Myocyte (in vitro differentiated cells): ENCODE data around the gene ADGRD1. TPM values are rescaled to one million over a fixed set of nuclear protein-coding genes. Genes with fewer than 3 reads are reported as not detected.
"Not testable (repeated sequence)": the region's sequence is repeated elsewhere in the genome, so short reads cannot be mapped to it uniquely, and the experiment has no call there.

ENCODE experiments used
- DNase-seq: peaks from one replicate; pipeline ENCODE4 v3.0.0-alpha.2; 2012; ENCODE audit warnings: low read depth
- total RNA-seq: library from RNA; depleted of rRNA; stranded (reverse); fragments of >200 nt; gene quantifications from 2 replicates; pipeline ENCODE4 v1.2.3, GENCODE V29; 2014

ADGRD1 gene
- total RNA-seq, 1 donor from 2014 or later, result 0.32 TPM

GRCh38 chr12:130937063-130937462, 16.6 kb upstream of the ADGRD1 start:
- no peak for DNase-seq

- DNase-seq, result not testable (repeated sequence)
Observed at GRCh38 chr12:130937546-130937945, 16.2 kb upstream of the ADGRD1 start.

- no peak for DNase-seq
Observed at GRCh38 chr12:130938186-130938585, 15.5 kb upstream of the ADGRD1 start.

- DNase-seq, result no peak
Observed at GRCh38 chr12:130944878-130945277, 8.8 kb upstream of the ADGRD1 start.

GRCh38 chr12:130945786-130946492, 7.8 kb upstream of the ADGRD1 start:
- DNase-seq, result no peak

GRCh38 chr12:130947028-130947613, 6.6 kb upstream of the ADGRD1 start:
- no peak for DNase-seq

- no peak for DNase-seq
Observed at GRCh38 chr12:130948136-130948535, 5.6 kb upstream of the ADGRD1 start.

GRCh38 chr12:130948751-130949150, 5.0 kb upstream of the ADGRD1 start:
- no peak for DNase-seq

DNA sequence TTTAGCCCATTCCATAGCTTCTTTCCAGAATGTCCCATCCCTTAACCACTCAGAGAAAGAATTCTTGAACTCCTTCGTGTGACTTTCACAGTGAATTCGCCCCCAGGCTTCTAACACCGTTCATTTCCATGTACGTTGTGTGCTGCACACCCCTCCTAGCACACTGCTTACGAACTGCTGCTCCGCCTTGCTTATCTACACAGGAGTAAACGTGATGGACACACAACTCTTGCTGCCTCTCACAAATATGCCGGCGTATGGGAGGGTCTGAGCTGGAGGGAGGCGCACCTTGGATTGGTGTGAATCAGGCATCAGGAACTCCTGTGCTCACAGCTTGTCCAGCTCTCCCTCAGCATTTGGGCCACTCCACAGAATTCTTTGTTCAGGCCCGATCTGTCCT, 3.9 kb upstream of the ADGRD1 start:
- DNase-seq, result no peak

DNA sequence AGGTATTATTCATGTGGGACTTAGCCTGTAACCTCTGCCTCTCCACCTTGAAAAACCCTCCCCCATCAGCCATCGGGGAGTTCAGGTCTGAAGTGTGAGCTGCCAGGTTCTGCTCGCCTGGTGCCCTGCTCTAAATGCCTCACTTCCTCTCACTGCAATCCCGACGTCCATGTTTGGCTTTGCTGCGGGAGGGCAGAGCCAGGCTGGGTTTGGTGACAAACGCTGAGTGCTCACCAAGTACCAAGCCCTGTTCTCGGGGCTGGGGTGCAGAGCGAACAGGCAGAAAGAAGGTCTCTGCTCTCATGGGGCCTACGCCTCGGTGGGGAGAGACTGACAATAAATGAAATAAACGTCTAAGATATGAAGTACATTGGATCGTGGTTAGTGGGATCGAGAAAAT, 2.1 kb upstream of the ADGRD1 start:
- DNase-seq, result no peak

DNA sequence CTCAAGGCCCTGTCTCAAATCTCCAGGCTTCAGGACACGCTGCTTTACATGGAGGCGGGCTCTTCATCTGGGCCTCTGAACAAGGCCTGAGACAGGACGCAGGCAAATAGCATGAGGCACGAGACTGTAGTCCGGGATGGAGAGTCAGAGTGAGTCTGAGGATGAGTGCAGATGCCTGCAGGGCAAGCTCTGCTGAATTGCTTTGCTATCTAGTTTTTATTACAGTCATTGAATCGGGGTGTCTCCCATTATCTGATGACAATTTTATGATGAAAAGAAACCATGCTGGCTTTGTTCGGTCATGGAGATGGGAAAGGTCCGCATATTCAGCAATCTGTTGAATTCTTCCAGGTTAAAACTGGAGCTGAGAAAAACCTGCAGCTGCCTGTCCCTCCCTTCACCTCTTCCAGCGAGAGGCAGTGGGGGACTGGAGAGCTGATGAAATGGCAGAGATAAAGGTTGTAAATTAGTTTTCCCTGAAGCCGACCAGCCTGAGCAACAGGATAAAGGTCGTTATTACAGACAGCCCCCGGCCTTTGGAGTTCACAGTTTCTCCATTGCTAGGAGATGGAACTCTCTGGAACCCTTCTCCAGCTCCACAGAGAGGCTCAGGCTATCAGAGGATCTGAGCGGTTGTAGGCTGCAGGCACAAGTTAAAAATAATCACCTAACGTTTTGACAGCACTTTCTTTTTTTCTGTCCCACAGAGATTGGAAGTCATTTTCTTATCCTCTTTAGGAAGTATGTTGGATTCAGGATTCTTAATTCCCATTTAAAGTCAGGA, 1.3 kb upstream of the ADGRD1 start:
- no peak for DNase-seq

GRCh38 chr12:130954544-130954831, 781 bp downstream of the ADGRD1 start:
- DNase-seq, result no peak

- DNase-seq, result no peak
Observed at GRCh38 chr12:130955238-130955816, 1.6 kb downstream of the ADGRD1 start.

DNA sequence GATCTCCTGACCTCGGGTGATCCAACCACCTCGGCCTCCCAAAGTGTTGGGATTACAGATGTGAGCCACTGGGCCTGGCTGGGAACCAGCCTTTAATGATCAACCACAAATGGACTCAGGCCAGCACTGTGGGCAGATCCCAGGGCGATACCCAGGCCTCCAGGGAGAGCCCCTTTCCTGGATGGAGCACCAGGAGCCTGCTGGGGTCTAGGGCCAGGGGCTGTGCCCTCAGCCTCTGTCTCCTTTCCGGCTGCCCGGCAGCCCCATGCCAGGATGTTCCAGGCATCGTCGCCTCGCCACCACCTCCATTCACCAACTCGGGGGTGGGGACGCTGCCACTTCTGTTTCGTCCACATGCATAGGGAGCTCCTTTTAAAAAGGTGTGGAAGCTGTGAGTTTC, 2.3 kb downstream of the ADGRD1 start:
- no peak for DNase-seq

DNA sequence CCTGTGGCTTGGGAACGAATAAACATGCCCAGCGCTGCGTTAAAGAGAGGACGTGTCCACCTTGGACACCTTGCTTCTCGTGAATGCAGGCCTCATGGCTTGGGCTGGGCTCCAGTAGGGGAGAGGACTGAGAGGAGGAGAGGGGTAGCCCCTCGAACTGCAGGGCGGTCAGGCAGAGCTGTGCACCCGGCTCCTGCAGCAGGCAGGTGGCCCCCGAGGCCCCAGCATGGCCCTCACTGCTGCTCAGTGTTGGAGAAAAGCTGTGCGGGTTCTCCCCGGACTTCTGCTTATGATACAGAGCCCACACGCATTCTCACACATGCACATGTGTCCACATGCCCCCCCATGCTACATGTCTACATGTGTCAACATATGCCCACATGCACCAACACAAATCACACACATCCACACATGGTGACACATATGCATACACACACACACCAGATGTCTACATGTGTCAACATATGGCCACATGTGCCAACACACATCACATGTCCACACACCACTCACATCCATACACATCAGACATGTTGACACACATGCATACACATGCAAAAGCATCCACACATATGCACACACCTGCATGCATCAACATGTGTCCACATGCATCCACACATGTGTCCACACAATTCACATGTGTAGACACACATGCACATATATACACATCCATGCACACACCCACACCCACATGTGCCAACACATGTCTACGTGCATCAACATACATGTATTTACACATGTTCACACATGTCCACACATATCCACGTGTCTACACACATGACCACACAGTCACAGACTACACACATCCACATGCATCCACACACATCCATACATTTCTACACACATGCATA, 3.0 kb downstream of the ADGRD1 start:
- DNase-seq, result no peak

DNA sequence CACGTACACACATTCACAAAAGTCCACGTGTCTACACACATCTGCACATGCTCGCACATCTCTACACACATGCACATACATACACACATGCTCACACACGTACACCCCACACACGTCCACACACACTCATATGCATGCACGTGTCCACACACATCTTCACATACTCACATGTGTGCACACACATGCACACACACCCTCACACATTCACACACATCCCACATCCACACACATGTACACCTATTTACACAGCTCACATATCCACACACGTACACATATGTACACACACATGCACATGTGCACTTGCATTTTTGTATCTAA, 3.6 kb downstream of the ADGRD1 start:
- DNase-seq, result no peak

GRCh38 chr12:130958557-130959140, 4.9 kb downstream of the ADGRD1 start:
- DNase-seq, result no peak

- no peak for DNase-seq
Observed at GRCh38 chr12:130959632-130960031, 5.9 kb downstream of the ADGRD1 start.

GRCh38 chr12:130960058-130960457, 6.4 kb downstream of the ADGRD1 start:
- no peak for DNase-seq

DNA sequence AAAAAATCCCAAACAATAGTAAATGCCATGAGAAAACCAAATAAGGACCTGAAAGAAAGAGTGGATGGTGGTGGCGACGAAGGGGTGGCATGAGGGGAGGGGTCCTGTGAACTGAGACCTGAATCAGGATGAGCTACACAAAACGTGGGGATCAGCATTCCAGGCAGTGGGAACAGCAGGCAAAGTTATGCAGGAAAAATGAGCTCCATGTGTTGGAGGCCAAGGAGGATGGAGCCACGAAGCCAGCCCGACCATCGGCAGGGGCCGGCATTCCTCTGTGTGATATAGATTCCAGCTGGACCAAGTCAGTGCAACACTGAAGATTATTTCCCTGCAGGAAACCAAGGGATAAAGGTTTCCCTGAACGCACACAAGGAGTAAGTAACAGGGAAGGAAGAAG, 7.1 kb downstream of the ADGRD1 start:
- DNase-seq, result no peak

GRCh38 chr12:130961921-130962451, 8.3 kb downstream of the ADGRD1 start:
- DNase-seq, result no peak
